H1 (cell line): ENCODE measurements around the gene MOB3C. TPM values are rescaled to one million over a fixed set of nuclear protein-coding genes. Genes with fewer than 3 reads are reported as not detected.

ENCODE experiments used
- CTCF ChIA-PET: fragments of 300-600 bp; sonication (Branson Sonifier 250); formaldehyde crosslinking; loops from one replicate; lab custom pipeline; 2021; ENCODE audit not compliant: partially characterized antibody; lab: Charles Lee
- POLR2A ChIA-PET: fragments of 300-600 bp; sonication (Branson Sonifier 250); formaldehyde crosslinking; loops from one replicate; lab custom pipeline; 2021; ENCODE audit warnings: inconsistent platforms; ENCODE audit not compliant: partially characterized antibody; lab: Charles Lee
- DNase-seq, 2 experiments: peaks; one replicate each; pipeline versions ENCODE4 v3.0.0 to v3.0.0-alpha.2; 2010 to 2022; ENCODE audit warnings: low spot score in 2 of 2, low read depth in 1 of 2, mixed read lengths in 1 of 2
- FAIRE-seq: peaks from 2 replicates; lab custom pipeline; 2011; peaks lifted over from hg19 to GRCh38; lab: Jason Lieb, UNC
- H2AFZ ChIP-seq: 2 replicates; pipeline ENCODE4 v1.8.1; 2012; ENCODE audit warnings: low read length, inconsistent platforms
- H2AK5ac ChIP-seq: 2 replicates; pipeline ENCODE4 v1.6.1; 2013; ENCODE audit warnings: low read depth, low read length
- H2BK120ac ChIP-seq: replicated peaks from 2 replicates; pipeline ENCODE3; 2013; ENCODE audit warnings: low read depth, low read length, inconsistent platforms
- H2BK12ac ChIP-seq: 2 replicates; pipeline ENCODE4 v1.6.1; 2013; ENCODE audit warnings: low read depth, low read length
- H2BK15ac ChIP-seq: 2 replicates; pipeline ENCODE4 v1.6.1; 2013; ENCODE audit warnings: low read length
- H2BK20ac ChIP-seq: 2 replicates; pipeline ENCODE4 v1.6.1; 2013; ENCODE audit warnings: low read length
- H2BK5ac ChIP-seq: 2 replicates; pipeline ENCODE4 v1.6.1; 2013; ENCODE audit warnings: low read depth, low read length
- H3K14ac ChIP-seq: 2 replicates; pipeline ENCODE4 v1.6.1; 2013; ENCODE audit warnings: inconsistent platforms; ENCODE audit not compliant: insufficient read length
- H3K18ac ChIP-seq: 2 replicates; pipeline ENCODE4 v1.6.1; 2013; ENCODE audit warnings: low read length; ENCODE audit errors: extremely low read depth
- H3K23ac ChIP-seq: 2 replicates; pipeline ENCODE4 v1.6.1; 2013; ENCODE audit warnings: inconsistent platforms; ENCODE audit not compliant: insufficient read length
- H3K23me2 ChIP-seq: 2 replicates; pipeline ENCODE4 v1.6.1; 2013; ENCODE audit warnings: low read depth, low read length
- H3K27ac ChIP-seq: 2 replicates; pipeline ENCODE4 v1.6.1; 2011; ENCODE audit warnings: low read depth, low read length, inconsistent platforms
- H3K27me3 ChIP-seq, 4 experiments: replicated peaks in 1 of 4; 1 replicate in 1 of 4; 2 replicates in 3 of 4; pipeline versions ENCODE4 v1.6.1 to v1.8.1; 2011 to 2013; ENCODE audit warnings: low read length in 3 of 4, mild to moderate bottlenecking in 3 of 4, inconsistent platforms in 2 of 4, mixed read lengths in 2 of 4, moderate library complexity in 1 of 4; ENCODE audit not compliant: control insufficient read depth in 3 of 4, insufficient read depth in 3 of 4; ENCODE audit errors: extremely low read depth in 1 of 4
- H3K36me3 ChIP-seq, 4 experiments: 2 replicates each; pipeline versions ENCODE4 v1.6.1 to v1.8.1; 2011 to 2013; ENCODE audit warnings: mild to moderate bottlenecking in 4 of 4, low read length in 3 of 4, moderate library complexity in 2 of 4, control low read depth in 1 of 4, inconsistent platforms in 1 of 4; ENCODE audit not compliant: insufficient read depth in 4 of 4, control insufficient read depth in 2 of 4
- H3K4ac ChIP-seq: replicated peaks from 2 replicates; pipeline ENCODE3; 2013; ENCODE audit warnings: low read length, low read depth, mixed read lengths, inconsistent platforms; ENCODE audit not compliant: insufficient read length
- H3K4me1 ChIP-seq, 4 experiments: replicated peaks in 1 of 4; 1 replicate in 1 of 4; 2 replicates in 3 of 4; pipeline versions ENCODE4 v1.6.1 to v1.8.1; 2011 to 2013; ENCODE audit warnings: low read length in 3 of 4, inconsistent platforms in 2 of 4, mixed read lengths in 1 of 4; ENCODE audit not compliant: insufficient read depth in 4 of 4, control insufficient read depth in 3 of 4
- H3K4me2 ChIP-seq, 2 experiments: 2 replicates each; pipeline versions ENCODE4 v1.6.1 to v1.8.1; 2011 to 2013; ENCODE audit warnings: low read depth in 2 of 2, low read length in 2 of 2, control low read depth in 1 of 2, inconsistent platforms in 1 of 2, mild to moderate bottlenecking in 1 of 2; ENCODE audit not compliant: insufficient read depth in 1 of 2
- H3K4me3 ChIP-seq, 4 experiments: fragments of 200-600, 300-600 bp in 1 of 4; sonication (generic), shearing (Covaris generic), sonication (Bioruptor Twin) in 1 of 4; 2 replicates each; pipeline versions ENCODE4 v1.5.1 to v1.8.1; 2011 to 2016; ENCODE audit warnings: low read length in 4 of 4, low read depth in 3 of 4, control low read depth in 2 of 4, inconsistent platforms in 2 of 4, mild to moderate bottlenecking in 2 of 4, mixed read lengths in 1 of 4, moderate library complexity in 1 of 4; ENCODE audit not compliant: insufficient read depth in 2 of 4; ENCODE audit errors: extremely low read depth in 1 of 4
- H3K56ac ChIP-seq: replicated peaks from 2 replicates; pipeline ENCODE3; 2013; ENCODE audit warnings: low read depth, mild to moderate bottlenecking, mixed read lengths, low read length, inconsistent platforms; ENCODE audit not compliant: insufficient read length
- H3K79me1 ChIP-seq: 2 replicates; pipeline ENCODE4 v1.6.1; 2013; ENCODE audit warnings: low read depth, low read length, control low read depth
- H3K79me2 ChIP-seq, 2 experiments: 2 replicates each; pipeline versions ENCODE4 v1.6.1 to v1.8.1; 2012 to 2013; ENCODE audit warnings: low read length in 2 of 2, mild to moderate bottlenecking in 2 of 2, inconsistent platforms in 1 of 2; ENCODE audit not compliant: insufficient read depth in 2 of 2, control insufficient read depth in 1 of 2
- H3K9ac ChIP-seq, 4 experiments: replicated peaks in 1 of 4; 1 replicate in 1 of 4; 2 replicates in 3 of 4; pipeline versions ENCODE4 v1.6.1 to v1.8.1; 2011 to 2013; ENCODE audit warnings: low read depth in 3 of 4, low read length in 3 of 4, control low read depth in 2 of 4, mild to moderate bottlenecking in 2 of 4, moderate library complexity in 2 of 4, inconsistent platforms in 1 of 4; ENCODE audit errors: extremely low read depth in 1 of 4
- H3K9me3 ChIP-seq, 2 experiments: 2 replicates each; pipeline versions ENCODE4 v1.6.1 to v1.8.1; 2012 to 2013; ENCODE audit warnings: mild to moderate bottlenecking in 2 of 2, moderate library complexity in 2 of 2, control low read depth in 1 of 2, inconsistent platforms in 1 of 2, low read depth in 1 of 2, low read length in 1 of 2, mixed read lengths in 1 of 2; ENCODE audit not compliant: insufficient read depth in 2 of 2
- H4K20me1 ChIP-seq, 2 experiments: replicated peaks in 1 of 2; 2 replicates each; pipeline versions ENCODE3 to v1.8.1; 2011 to 2013; ENCODE audit warnings: inconsistent platforms in 2 of 2, low read length in 2 of 2, mild to moderate bottlenecking in 1 of 2; ENCODE audit not compliant: insufficient read depth in 2 of 2, control insufficient read depth in 1 of 2
- H4K5ac ChIP-seq: 2 replicates; pipeline ENCODE4 v1.6.1; 2013; ENCODE audit warnings: low read length, low read depth, mixed read lengths, inconsistent platforms; ENCODE audit not compliant: insufficient read length
- H4K8ac ChIP-seq: 2 replicates; pipeline ENCODE4 v1.8.0; 2013; ENCODE audit warnings: mild to moderate bottlenecking, moderate library complexity, low read length, inconsistent platforms; ENCODE audit not compliant: insufficient read depth; ENCODE audit errors: extremely low read depth
- H4K91ac ChIP-seq: replicated peaks from 2 replicates; pipeline ENCODE3; 2013; ENCODE audit warnings: low read length, mixed read lengths, inconsistent platforms; ENCODE audit not compliant: insufficient read length
- ASH2L ChIP-seq: fragments of 200-600, 300-600 bp; sonication (generic); IDR thresholded peaks from one replicate; pipeline ENCODE4 v1.7.1; 2017; ENCODE audit warnings: low read length
- CREB1 ChIP-seq: IDR thresholded peaks from 2 replicates; pipeline ENCODE4 v1.6.1; 2012; ENCODE audit warnings: inconsistent platforms
- CTBP2 ChIP-seq: IDR thresholded peaks from 2 replicates; pipeline ENCODE4 v1.7.0; 2011; ENCODE audit warnings: borderline replicate concordance, mild to moderate bottlenecking, moderate library complexity, mixed read lengths, low read length; ENCODE audit not compliant: insufficient read depth, insufficient read length
- HDAC2 ChIP-seq, 2 experiments: fragments of 300-600 bp in 1 of 2; sonication (generic) in 1 of 2; IDR thresholded peaks; 2 replicates each; pipeline ENCODE4 v1.6.1; 2011 to 2012; ENCODE audit warnings: low read depth in 2 of 2, low read length in 2 of 2, mild to moderate bottlenecking in 2 of 2, moderate library complexity in 2 of 2, borderline replicate concordance in 1 of 2, inconsistent platforms in 1 of 2
- RBBP5 ChIP-seq: IDR thresholded peaks from 2 replicates; pipeline ENCODE4 v1.7.1; 2012; ENCODE audit warnings: low read depth, mild to moderate bottlenecking, inconsistent platforms, low read length, moderate library complexity, borderline replicate concordance
- RXRA ChIP-seq: IDR thresholded peaks from 2 replicates; pipeline ENCODE4 v1.6.1; 2011; ENCODE audit warnings: low read depth, mild to moderate bottlenecking, low read length, moderate library complexity; ENCODE audit not compliant: insufficient read depth
- SRF ChIP-seq: IDR thresholded peaks from 2 replicates; pipeline ENCODE4 v1.6.1; 2011; ENCODE audit warnings: mild to moderate bottlenecking, low read depth, low read length, moderate library complexity
- TCF12 ChIP-seq: IDR thresholded peaks from 2 replicates; pipeline ENCODE4 v1.6.1; 2011; ENCODE audit warnings: low read depth, mild to moderate bottlenecking, low read length
- WGBS, 2 experiments: shearing (Covaris generic) in 1 of 2; methylation state at CpG; one replicate each; pipeline versions ENCODE4 v1.1.6 to v1.1.7; 2013 to 2015; ENCODE audit warnings: low lambda C conversion rate in 2 of 2, mixed read lengths in 2 of 2, inconsistent platforms in 1 of 2, low coverage in 1 of 2, missing lambda C conversion rate in 1 of 2; ENCODE audit not compliant: insufficient replicate concordance in 2 of 2, insufficient coverage in 1 of 2, insufficient read length in 1 of 2; ENCODE audit errors: extremely low coverage in 1 of 2, missing lambda C conversion rate in 1 of 2; 5-methylcytosine and 5-hydroxymethylcytosine counted together
- polyA plus RNA-seq, 7 experiments: library from polyadenylated mRNA; depleted of rRNA in 3 of 7; stranded (reverse) in 5 of 7; unstranded in 2 of 7; fragments of >200 nt in 5 of 7; fragments of 200-250 nt in 2 of 7; gene quantifications; 1 replicate in 5 of 7; 2 replicates in 1 of 7; 4 replicates in 1 of 7; pipeline versions ENCODE4 v1.2.1 to v1.2.3, GENCODE V29; 2011 to 2013; ENCODE audit warnings: missing spikeins in 2 of 7, mixed read lengths in 2 of 7
- total RNA-seq: library from RNA; stranded (reverse); fragmentation: NEBNext Ultra II Directional; extraction: Animal tissue kit (Norgen Biotek cat#: 25700); gene quantifications from 2 replicates; pipeline ENCODE4 v1.2.1, GENCODE V29; 2021

The MOB3C gene
- total and polyA plus RNA-seq, 2 of the 8 experiments (the other 6 are each of a cell fraction or from before 2014, with no cell fraction given): 5.8 to 6.6 TPM

- Histone ChIP-seq H3K23ac (no peak overlapping the region), H3K23me2 (peaks cover 7% of the 10 kb centered on the region; the same call in 1 of the 2 replicates), H3K9me3 (no peaks in the 10 kb centered on the region), H3K79me2 (no peaks in the 10 kb centered on the region), H3K79me1 (no peaks in the 10 kb centered on the region), H4K5ac (peak overlapping the region; percentile 65), H4K8ac (no peak overlapping the region), H2AK5ac (peak overlapping the region; percentile 14; the same call in 1 of the 2 replicates), H2BK12ac (peak overlapping the region; percentile 10; the same call in 1 of the 2 replicates), H3K4me1 (peaks cover 11 to 35% (median 24%) of the 10 kb centered on the region in 4 experiments), H3K27ac (peak overlapping the region; percentile 64; the same call in 1 of the 2 replicates), H2BK120ac (peak overlapping the region; percentile 65), H3K14ac (no peak overlapping the region), H3K18ac (peak overlapping the region; percentile 94; the same call in 1 of the 2 replicates), H2BK20ac (no peak overlapping the region; the same call in 1 of the 2 replicates), H3K36me3 (no peaks in the 10 kb centered on the region), H3K4ac (peak overlapping the region; percentile 17), H4K91ac (peak overlapping the region; percentile 88)
- 8% methylated on average over 10 of the region's 16 CpGs; no CpG with 5 or more reads in 1 of the 2 experiments for WGBS, 2 experiments
- ChIA-PET POLR2A (interaction anchor here (0.5 to 1.9 kb wide), 8 partner anchors 9 to 639 kb away, joined by 3 to 15 read pairs (median 3); partner anchors contain the start of genes ATPAF1 and MKNK1), CTCF (interaction anchor here (0.6 to 14.2 kb wide), 13 partner anchors 8 to 172 kb away, joined by 3 to 126 read pairs (median 4); partner anchors contain the start of gene MKNK1)
- FAIRE-seq: no peak
- TF ChIP-seq SRF: no peak
- no peak for TF ChIP-seq RBBP5
- TF ChIP-seq CTBP2: peak; percentile 44
- TF ChIP-seq HDAC2 (IDR thresholded peaks at IDR 0.05; ENCODE audit: borderline replicate concordance in 1 of 2, low read depth in 2 of 2, low read length in 2 of 2): peak; percentile 56 to 72; a peak in 1 of 4 replicates
- peak; percentile 62 for TF ChIP-seq CREB1
- peak; percentile 54 for TF ChIP-seq ASH2L
- TF ChIP-seq TCF12: 0 out of 2 replicates have a peak, but pooled peaks have one; percentile 38
- TF ChIP-seq RXRA: no peak
- TF ChIP-seq, all 59 proteins: peak for 5
- H3K9ac ChIP-seq: no peak overlapping the region; a peak in 2 of 7 replicates
- peak; percentile 65 to 83 for DNase-seq
- no peak overlapping the region for H2BK15ac ChIP-seq
- 0 out of 2 replicates have a peak overlapping the region, but pooled peaks have one; percentile 26 for H2AFZ ChIP-seq
- peak overlapping the region; percentile 28 for H3K56ac ChIP-seq
- H3K4me2 ChIP-seq: peak overlapping the region; percentile 19 to 44
- peak overlapping the region; percentile 90; the same call in 1 of the 2 replicates for H2BK5ac ChIP-seq
- no peaks in the 10 kb centered on the region for H4K20me1 ChIP-seq
- H3K4me3 ChIP-seq: peak overlapping the region in 1 of 4 experiments; percentile 41; a peak in 2 of 8 replicates
- H3K27me3 ChIP-seq: peaks cover 0 to 11% (median 9%) of the 10 kb centered on the region in 4 experiments; a peak in 5 of 7 replicates
Observed at GRCh38 chr1:46613661-46614603, 2.7 kb downstream of the MOB3C start.
